Naive thymus-derived CD8-positive, alpha-beta T cell (primary cell): ENCODE results near the gene DOCK4. TPM values are rescaled to one million over a fixed set of nuclear protein-coding genes. Genes with fewer than 3 reads are reported as not detected.

ENCODE experiments used
- ATAC-seq, 2 donors: fragments of 150-1000 bp; cut with Tn5 transposase in 1 of 2; sonication (Bioruptor Pico), chemical (Tn5 transposase) in 1 of 2; 1 replicate in 1 of 2; 2 replicates in 1 of 2; pipeline ENCODE4 v1.10.0; 2021; ENCODE audit warnings: mild to moderate bottlenecking in 2 of 2, moderate library complexity in 2 of 2
- POLR2A ChIA-PET: fragments of 350-600 bp; sonication (Branson Sonifier 250); formaldehyde crosslinking; loops from one replicate; lab custom pipeline; 2021; ENCODE audit warnings: antibody characterized with exemption; lab: Charles Lee
- DNase-seq, 10 donors: peaks; one replicate each; pipeline versions ENCODE4 v3.0.0 to v3.0.0-alpha.2; 2020 to 2022
- H3K27ac Mint-ChIP-seq, 10 donors: one replicate each; pipeline ENCODE4 v1.8.0; 2020 to 2022; ENCODE audit warnings: mild to moderate bottlenecking in 10 of 10, mixed read lengths in 10 of 10, moderate library complexity in 4 of 10, inconsistent platforms in 1 of 10
- H3K27me3 Mint-ChIP-seq, 5 donors: one replicate each; pipeline ENCODE4 v1.8.0; 2021 to 2022; ENCODE audit warnings: mixed read lengths in 5 of 5
- H3K36me3 Mint-ChIP-seq, 3 donors: one replicate each; pipeline ENCODE4 v1.8.0; 2020 to 2022; ENCODE audit warnings: mixed read lengths in 3 of 3, mild to moderate bottlenecking in 2 of 3, inconsistent platforms in 1 of 3
- H3K4me1 Mint-ChIP-seq, 4 donors: one replicate each; pipeline ENCODE4 v1.8.0; 2021 to 2022; ENCODE audit warnings: mixed read lengths in 4 of 4
- H3K4me3 Mint-ChIP-seq, 10 donors: one replicate each; pipeline ENCODE4 v1.8.0; 2020 to 2022; ENCODE audit warnings: mild to moderate bottlenecking in 10 of 10, mixed read lengths in 10 of 10, moderate library complexity in 6 of 10, inconsistent platforms in 1 of 10
- H3K9me3 Mint-ChIP-seq, 9 donors: one replicate each; pipeline ENCODE4 v1.8.0; 2020 to 2022; ENCODE audit warnings: mixed read lengths in 9 of 9, mild to moderate bottlenecking in 3 of 9, inconsistent platforms in 1 of 9, moderate library complexity in 1 of 9
- polyA plus RNA-seq, 3 donors: library from polyadenylated mRNA; unstranded; fragments of 300-500 nt; fragmentation: Illumina TruSeq; gene quantifications; one replicate each; pipeline ENCODE4 v1.2.3, GENCODE V29; 2021
- total RNA-seq, 8 experiments: library from RNA in 2 of 8; stranded (reverse) in 2 of 8; gene quantifications; one replicate each; pipeline ENCODE4 v1.2.3 and lab custom pipeline; 2021 to 2026

Gene DOCK4
- total and polyA plus RNA-seq, 5 experiments from 2014 or later: 0.30 to 1.3 (median 0.67) TPM; not detected in 1

DNA sequence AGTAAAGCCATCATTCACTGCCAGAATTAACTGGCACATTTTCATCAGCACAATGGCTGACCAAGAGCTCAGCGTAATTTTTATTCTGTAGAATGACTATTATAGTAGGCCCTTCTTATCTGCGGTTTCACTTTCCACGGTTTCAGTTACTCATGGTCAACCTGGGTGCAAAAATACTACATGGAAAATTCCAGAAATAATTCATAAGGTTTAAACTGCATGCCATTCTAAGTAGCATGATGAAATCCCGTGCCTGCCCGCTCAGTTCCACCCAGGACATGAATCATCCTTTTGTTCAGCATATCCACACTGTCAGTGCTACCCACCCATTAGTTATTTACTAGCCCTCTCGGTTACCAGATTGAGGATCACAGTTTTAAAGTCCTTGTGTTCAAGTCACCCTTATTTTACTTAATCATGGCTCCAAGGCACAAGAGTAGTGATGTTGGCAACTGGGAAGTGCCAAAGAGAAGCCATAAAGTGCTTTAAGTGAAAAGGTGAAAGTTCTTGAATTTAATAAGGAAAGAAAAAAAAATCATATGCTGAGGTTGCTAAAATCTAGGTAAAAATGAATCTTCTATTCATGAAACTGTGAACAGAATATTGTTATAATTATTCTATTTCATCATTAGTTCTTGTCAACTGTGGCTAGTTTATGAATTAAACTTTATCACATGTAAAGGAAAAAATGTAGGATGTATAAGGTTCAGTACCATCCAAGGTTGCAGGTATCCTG, 204.9 kb downstream of the DOCK4 start:
- POLR2A ChIA-PET: interaction anchor here (0.6 kb wide), 1 partner anchor 84 kb away, joined by 6 read pairs; no protein-coding TSS in a partner anchor
- Mint-ChIP-seq H3K4me3 (no peak overlapping the region), H3K36me3 (no peaks in the 10 kb centered on the region), H3K27ac (no peak overlapping the region), H3K9me3 (no peaks in the 10 kb centered on the region), H3K4me1 (no peaks in the 10 kb centered on the region), H3K27me3 (peaks cover 0 to 11% (median 0%) of the 10 kb centered on the region in 5 donors)
- no peak for DNase-seq
- no peak for ATAC-seq

DNA sequence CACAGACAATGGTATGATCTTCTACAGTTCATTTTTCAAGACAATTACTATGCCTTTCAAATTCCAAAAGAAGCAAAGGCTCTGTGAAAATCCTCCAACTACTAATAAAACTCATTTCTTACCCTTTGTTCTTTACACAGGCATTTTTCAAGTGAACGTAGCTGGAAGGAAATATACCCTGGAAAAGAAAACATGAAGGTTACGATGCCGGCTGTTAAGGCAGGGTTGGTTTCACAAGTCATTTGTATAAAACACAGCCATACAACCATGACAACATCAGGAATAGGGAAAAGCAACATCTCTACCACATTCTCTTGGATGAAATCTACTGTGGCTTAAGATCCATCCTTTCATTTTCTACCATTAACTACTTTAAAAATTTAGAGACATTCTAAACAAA, 207.9 kb downstream of the DOCK4 start:
- Mint-ChIP-seq H3K27ac (no peak overlapping the region), H3K27me3 (peaks cover 0 to 7% (median 0%) of the 10 kb centered on the region in 5 donors), H3K9me3 (no peaks in the 10 kb centered on the region), H3K36me3 (no peaks in the 10 kb centered on the region), H3K4me3 (no peak overlapping the region), H3K4me1 (no peaks in the 10 kb centered on the region)
- DNase-seq (no peak), ATAC-seq (no peak)
- POLR2A ChIA-PET: no interaction called here

DNA sequence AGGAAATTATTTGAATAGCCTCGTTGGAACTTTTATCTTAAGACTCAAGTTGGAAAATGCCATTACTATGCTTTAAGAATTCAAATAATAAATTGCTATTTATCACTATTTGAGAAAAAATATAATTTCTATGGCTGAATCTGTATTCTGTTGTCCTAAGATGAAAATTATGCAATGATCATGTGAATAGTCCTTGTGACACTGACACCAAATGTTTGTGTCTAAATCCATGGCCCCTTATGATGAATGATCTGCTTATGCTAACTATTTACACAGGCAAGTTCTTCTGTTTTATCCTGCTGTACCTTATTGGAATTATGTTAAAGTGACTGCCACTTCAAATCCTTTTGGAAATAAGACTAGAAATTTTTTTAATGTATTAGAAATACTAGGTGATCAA, 208.7 kb downstream of the DOCK4 start:
- ATAC-seq (no peak), DNase-seq (no peak)
- Mint-ChIP-seq H3K27ac (no peak overlapping the region), H3K4me1 (no peaks in the 10 kb centered on the region), H3K4me3 (no peak overlapping the region), H3K9me3 (no peaks in the 10 kb centered on the region), H3K36me3 (no peaks in the 10 kb centered on the region), H3K27me3 (peaks cover 0 to 7% (median 0%) of the 10 kb centered on the region in 5 donors)
- POLR2A ChIA-PET: no interaction called here

DNA sequence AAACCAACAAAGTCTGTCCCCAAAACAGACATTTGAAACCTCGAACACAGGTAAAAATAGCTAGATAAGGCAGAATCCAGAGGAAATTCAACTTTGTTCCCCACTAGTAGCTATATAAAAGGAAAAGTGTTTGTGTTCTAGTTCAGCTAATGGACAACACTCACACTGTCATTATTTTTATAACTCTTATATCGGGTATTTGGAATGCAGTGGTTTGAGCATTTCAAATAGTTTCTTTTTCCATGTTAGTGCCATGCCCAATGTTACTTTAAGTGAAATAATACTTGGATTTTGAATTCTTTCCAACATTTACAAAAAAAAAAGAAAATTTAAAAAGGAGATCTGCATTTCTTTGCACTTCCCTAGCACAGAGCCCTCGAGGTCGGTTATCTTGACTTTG, 213.6 kb downstream of the DOCK4 start:
- ATAC-seq: no peak
- no peak overlapping the region for H3K4me3 Mint-ChIP-seq
- POLR2A ChIA-PET: no interaction called here
- DNase-seq: no peak
- peaks cover 0 to 10% (median 0%) of the 10 kb centered on the region in 5 donors for H3K27me3 Mint-ChIP-seq
- no peaks in the 10 kb centered on the region for H3K9me3 Mint-ChIP-seq
- H3K36me3 Mint-ChIP-seq: no peaks in the 10 kb centered on the region
- H3K27ac Mint-ChIP-seq: no peak overlapping the region
- H3K4me1 Mint-ChIP-seq: no peaks in the 10 kb centered on the region

GRCh38 chr7:111990643-111991042, 215.6 kb downstream of the DOCK4 start:
- H3K4me3 Mint-ChIP-seq: no peak overlapping the region
- no peak overlapping the region for H3K27ac Mint-ChIP-seq
- H3K4me1 Mint-ChIP-seq: no peaks in the 10 kb centered on the region
- ATAC-seq: no peak
- no peaks in the 10 kb centered on the region for H3K9me3 Mint-ChIP-seq
- POLR2A ChIA-PET: no interaction called here
- no peaks in the 10 kb centered on the region for H3K36me3 Mint-ChIP-seq
- no peak for DNase-seq
- peaks cover 0 to 8% (median 2%) of the 10 kb centered on the region in 5 donors for H3K27me3 Mint-ChIP-seq

DNA sequence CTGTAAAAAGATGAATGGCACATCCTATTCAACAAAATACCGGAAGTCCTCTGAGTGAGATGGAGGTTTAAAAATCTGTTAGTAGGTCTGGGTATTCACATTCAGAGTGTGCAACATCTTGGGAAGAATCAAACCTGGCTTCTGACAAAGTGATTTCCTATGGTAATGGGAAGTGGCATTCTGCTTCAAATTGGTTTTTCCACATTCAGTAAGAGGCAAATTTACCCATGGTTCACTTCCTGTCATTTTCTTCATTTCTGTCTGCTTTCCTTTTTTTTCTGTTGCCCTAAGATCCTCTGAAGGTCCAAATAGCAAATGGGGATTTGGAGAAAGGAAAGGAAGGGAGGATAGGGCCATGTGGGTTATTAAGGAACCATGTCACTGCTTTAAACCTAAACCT, 218.3 kb downstream of the DOCK4 start:
- Mint-ChIP-seq H3K4me3 (no peak overlapping the region), H3K9me3 (no peaks in the 10 kb centered on the region), H3K27me3 (peaks cover 0 to 13% (median 4%) of the 10 kb centered on the region in 5 donors), H3K36me3 (no peaks in the 10 kb centered on the region), H3K4me1 (no peaks in the 10 kb centered on the region), H3K27ac (no peak overlapping the region)
- POLR2A ChIA-PET: no interaction called here
- ATAC-seq (no peak), DNase-seq (no peak)

GRCh38 chr7:111987115-111987826, 218.9 kb downstream of the DOCK4 start:
- ATAC-seq: no peak
- H3K27ac Mint-ChIP-seq: no peak overlapping the region

DNA sequence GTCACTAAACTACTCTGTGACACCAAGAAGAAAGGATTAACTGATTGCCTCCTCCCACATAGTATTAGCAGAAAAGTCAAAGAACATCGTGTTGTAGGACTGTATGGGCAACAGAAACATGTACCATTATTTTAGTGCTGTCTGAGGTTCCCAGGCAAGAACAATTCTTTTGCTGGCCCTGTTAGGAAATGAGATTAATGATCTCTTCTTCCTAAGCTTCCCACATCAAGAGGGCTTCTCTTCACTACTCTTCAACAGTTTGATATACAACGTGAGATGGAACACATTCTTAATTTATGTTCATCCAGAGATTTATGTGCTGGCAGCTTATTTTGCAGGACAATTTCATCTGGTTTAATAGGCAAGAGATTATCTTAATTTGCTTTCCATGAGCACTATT, 219.6 kb downstream of the DOCK4 start:
- Mint-ChIP-seq H3K4me1 (no peaks in the 10 kb centered on the region), H3K36me3 (no peaks in the 10 kb centered on the region), H3K4me3 (no peak overlapping the region), H3K27me3 (peaks cover 0 to 13% (median 4%) of the 10 kb centered on the region in 5 donors), H3K27ac (no peak overlapping the region), H3K9me3 (peaks cover 0 to 1% (median 0%) of the 10 kb centered on the region in 9 donors)
- ATAC-seq (no peak), DNase-seq (no peak)
- POLR2A ChIA-PET: no interaction called here

More at GRCh38 chr7:111987115-111987826, 218.9 kb downstream of the DOCK4 start:
- no peaks in the 10 kb centered on the region for H3K36me3 Mint-ChIP-seq
- no peaks in the 10 kb centered on the region for H3K4me1 Mint-ChIP-seq
- no peak overlapping the region for H3K4me3 Mint-ChIP-seq
- no peak for DNase-seq
- H3K9me3 Mint-ChIP-seq: no peaks in the 10 kb centered on the region
- peaks cover 0 to 13% (median 4%) of the 10 kb centered on the region in 5 donors for H3K27me3 Mint-ChIP-seq
- POLR2A ChIA-PET: no interaction called here

DNA sequence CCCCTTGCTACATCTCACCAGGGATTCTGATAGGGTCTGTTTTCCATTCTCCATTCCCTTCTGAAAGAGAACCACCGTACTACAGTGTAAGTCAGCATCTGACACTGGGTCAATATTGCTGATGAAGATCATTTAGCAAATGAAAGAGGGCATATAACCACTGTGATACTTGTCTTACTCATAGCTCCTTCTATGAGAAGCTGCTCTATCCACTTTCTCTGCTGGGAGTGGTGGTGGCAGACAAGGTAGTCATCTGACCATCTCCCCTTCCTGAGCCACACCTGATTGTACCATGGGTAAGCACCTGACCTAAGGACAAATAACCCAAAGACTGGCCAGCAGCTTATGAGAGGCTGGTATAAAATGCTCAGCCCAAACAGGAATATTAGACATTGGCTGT, 220.4 kb downstream of the DOCK4 start:
- H3K27ac Mint-ChIP-seq: no peak overlapping the region
- POLR2A ChIA-PET: no interaction called here
- no peak overlapping the region for H3K4me3 Mint-ChIP-seq
- H3K36me3 Mint-ChIP-seq: no peaks in the 10 kb centered on the region
- H3K27me3 Mint-ChIP-seq: peaks cover 0 to 13% (median 4%) of the 10 kb centered on the region in 5 donors
- no peak for ATAC-seq
- no peak for DNase-seq
- peaks cover 0 to 3% (median 0%) of the 10 kb centered on the region in 9 donors for H3K9me3 Mint-ChIP-seq
- no peaks in the 10 kb centered on the region for H3K4me1 Mint-ChIP-seq

DNA sequence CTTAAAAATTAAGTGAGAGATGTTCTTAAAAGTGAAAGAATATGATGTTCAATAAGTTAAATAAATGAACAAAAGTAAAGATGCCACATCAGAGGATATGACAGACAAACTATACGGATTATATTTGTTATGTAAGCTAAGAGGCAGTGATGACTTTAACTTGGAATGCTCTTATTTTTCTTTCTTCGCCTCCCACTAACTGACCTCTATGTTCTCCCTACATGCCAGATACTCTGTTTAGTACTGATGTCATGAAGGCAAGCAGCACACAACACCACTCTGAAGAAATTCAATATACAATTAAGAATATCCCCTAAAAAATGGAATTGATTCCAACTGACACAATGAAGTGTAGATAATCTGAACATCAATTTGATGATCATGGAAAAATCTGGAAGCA, 223.4 kb downstream of the DOCK4 start:
- DNase-seq (no peak), ATAC-seq (no peak)
- H3K4me3 Mint-ChIP-seq: no peak overlapping the region
- H3K4me1 Mint-ChIP-seq: no peaks in the 10 kb centered on the region
- POLR2A ChIA-PET: no interaction called here
- H3K9me3 Mint-ChIP-seq: peaks cover 0 to 3% (median 0%) of the 10 kb centered on the region in 9 donors
- H3K36me3 Mint-ChIP-seq: no peaks in the 10 kb centered on the region
- H3K27ac Mint-ChIP-seq: no peak overlapping the region
- peaks cover 0 to 11% (median 4%) of the 10 kb centered on the region in 5 donors for H3K27me3 Mint-ChIP-seq

- no peak for ATAC-seq
- no peaks in the 10 kb centered on the region for H3K36me3 Mint-ChIP-seq
- H3K9me3 Mint-ChIP-seq: peaks cover 0 to 3% (median 0%) of the 10 kb centered on the region in 9 donors
These were observed 224.1 kb downstream of the DOCK4 start for GRCh38 chr7:111982133-111982532.

GRCh38 chr7:111980725-111981124, 225.5 kb downstream of the DOCK4 start:
- Mint-ChIP-seq H3K36me3 (no peaks in the 10 kb centered on the region), H3K9me3 (peaks cover 0 to 3% (median 0%) of the 10 kb centered on the region in 9 donors), H3K27ac (peak overlapping the region in 1 of 10 donors; percentile 25), H3K4me1 (no peaks in the 10 kb centered on the region), H3K4me3 (no peak overlapping the region), H3K27me3 (peaks cover 0 to 4% (median 1%) of the 10 kb centered on the region in 5 donors)
- POLR2A ChIA-PET: no interaction called here
- DNase-seq: no peak
- no peak for ATAC-seq

More at GRCh38 chr7:111982133-111982532, 224.1 kb downstream of the DOCK4 start:
- no peak for DNase-seq
- POLR2A ChIA-PET: no interaction called here
- no peak overlapping the region for H3K4me3 Mint-ChIP-seq
- peaks cover 0 to 9% (median 4%) of the 10 kb centered on the region in 5 donors for H3K27me3 Mint-ChIP-seq
- no peak overlapping the region for H3K27ac Mint-ChIP-seq
- H3K4me1 Mint-ChIP-seq: no peaks in the 10 kb centered on the region

- POLR2A ChIA-PET: no interaction called here
- H3K4me3 Mint-ChIP-seq: no peak overlapping the region
- no peaks in the 10 kb centered on the region for H3K36me3 Mint-ChIP-seq
- peaks cover 0 to 4% (median 0%) of the 10 kb centered on the region in 5 donors for H3K27me3 Mint-ChIP-seq
- no peak for DNase-seq
- no peaks in the 10 kb centered on the region for H3K4me1 Mint-ChIP-seq
- no peak overlapping the region for H3K27ac Mint-ChIP-seq
- no peak for ATAC-seq
- no peaks in the 10 kb centered on the region for H3K9me3 Mint-ChIP-seq
These were observed 230.9 kb downstream of the DOCK4 start for GRCh38 chr7:111975346-111975745.
